NCI-H1417 (cell line): Measurements from ENCODE around the gene SLC17A9.

Source experiments
- DNase-seq, 3 experiments: peaks; one replicate each; lab custom pipeline; 2025; lab: John Stamatoyannopoulos, UW

The SLC17A9 gene

DNA sequence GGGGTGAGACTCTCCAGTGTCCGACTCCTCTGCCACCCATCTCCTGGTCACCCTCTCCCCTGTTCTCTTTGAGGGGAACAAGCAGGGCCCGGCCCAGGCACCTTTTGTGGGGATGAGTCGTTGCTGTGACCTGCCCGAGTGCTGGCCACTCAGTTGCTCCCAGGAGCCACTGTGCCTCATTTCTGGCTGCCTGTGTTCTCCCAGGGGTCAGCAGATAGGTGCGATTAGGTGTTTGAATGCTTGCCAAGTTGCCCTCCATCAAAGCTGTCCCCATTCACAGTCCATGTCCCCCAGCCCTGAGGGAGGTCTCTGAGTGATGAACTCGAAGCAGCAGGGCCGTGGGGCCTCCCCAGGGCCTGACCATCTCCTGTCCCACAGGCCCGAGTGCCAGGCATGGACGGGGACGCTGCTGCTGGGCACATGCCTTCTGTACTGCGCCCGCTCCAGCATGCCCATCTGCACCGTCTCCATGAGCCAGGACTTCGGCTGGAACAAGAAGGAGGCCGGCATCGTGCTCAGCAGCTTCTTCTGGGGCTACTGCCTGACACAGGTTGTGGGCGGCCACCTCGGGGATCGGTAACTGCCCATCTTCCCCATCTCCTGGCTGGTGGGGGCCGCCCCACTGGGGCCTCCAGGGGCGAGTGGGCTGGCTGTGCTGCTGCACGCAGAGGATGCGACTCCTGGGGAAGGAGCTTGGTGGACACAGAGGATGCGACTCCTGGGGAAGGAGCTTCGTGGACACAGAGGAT is 4.1 kb downstream of the SLC17A9 start:
- no peak for DNase-seq

DNA sequence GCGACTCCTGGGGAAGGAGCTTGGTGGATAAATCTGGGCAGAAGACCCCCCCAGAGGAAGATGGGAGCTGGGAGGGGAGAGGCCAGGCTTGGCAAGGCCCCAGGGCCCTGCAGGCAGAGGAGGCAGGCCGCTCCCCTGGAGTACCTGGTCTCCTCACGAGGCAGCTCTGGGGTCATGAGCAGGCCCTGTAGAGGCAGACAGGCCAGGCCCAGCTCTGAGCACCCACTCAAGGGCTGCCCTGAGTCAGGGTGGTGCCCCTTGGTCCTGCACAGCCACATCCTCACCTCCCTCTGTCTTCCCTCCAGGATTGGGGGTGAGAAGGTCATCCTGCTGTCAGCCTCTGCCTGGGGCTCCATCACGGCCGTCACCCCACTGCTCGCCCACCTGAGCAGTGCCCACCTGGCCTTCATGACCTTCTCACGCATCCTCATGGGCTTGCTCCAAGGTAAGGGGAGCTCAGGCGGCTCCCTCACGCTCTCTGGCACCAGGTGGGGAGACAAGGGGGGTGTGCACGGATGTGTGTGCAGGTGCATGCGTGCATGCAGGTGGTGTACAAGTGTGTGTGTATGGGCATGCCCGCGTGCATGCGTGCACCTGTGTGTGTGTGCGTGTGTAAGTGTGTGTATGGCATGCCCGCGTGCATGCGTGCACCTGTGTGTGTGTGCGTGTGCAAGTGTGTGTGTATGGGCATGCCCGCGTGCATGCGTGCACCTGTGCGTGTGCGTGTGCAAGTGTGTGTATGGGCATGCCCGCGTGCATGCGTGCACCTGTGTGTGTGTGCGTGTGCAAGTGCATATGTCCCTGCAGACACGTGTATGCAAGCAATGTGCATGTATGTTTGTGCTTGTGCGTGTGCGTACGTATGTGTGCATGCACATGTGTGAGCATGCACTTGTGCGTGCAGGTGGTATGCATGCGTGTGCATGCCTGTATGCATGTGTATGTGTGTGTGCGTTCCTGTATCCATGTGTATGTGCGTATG is 4.9 kb downstream of the SLC17A9 start:
- no peak for DNase-seq

DNA sequence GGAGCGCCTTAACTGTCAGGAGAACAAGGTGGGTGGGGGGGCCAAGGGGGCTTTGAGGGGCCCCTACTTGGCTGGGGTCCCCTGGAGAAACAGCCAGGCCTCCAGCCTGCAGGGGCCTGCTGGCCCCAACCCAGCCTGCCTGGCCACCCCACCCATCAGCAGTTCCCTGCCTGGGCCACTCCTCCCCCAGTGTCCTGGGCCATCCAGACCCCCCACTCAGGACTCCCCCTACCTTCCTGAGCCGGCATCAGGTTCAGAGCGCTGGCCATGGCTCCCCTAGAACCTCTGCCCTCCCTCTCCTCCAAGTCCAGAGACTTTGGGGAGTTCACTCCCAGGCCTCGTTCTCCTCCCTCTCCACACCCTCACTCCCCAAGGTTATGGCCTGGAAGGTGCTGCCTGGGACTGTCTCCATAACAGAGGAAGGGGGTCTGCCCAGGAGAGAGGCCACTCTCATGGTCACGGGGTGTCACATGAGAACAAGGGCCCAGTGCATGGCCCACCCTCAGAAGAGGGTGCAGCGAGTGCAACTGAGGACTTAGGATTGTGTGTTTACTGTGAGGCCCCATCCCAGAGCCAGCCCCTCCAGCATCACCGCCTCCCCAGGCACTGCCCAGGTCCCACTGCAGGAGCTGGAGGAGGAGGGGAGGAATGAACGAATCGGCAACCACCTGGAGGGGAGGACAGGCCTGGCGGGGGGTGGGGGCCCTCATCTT is 6.0 kb downstream of the SLC17A9 start:
- DNase-seq = no peak

DNA sequence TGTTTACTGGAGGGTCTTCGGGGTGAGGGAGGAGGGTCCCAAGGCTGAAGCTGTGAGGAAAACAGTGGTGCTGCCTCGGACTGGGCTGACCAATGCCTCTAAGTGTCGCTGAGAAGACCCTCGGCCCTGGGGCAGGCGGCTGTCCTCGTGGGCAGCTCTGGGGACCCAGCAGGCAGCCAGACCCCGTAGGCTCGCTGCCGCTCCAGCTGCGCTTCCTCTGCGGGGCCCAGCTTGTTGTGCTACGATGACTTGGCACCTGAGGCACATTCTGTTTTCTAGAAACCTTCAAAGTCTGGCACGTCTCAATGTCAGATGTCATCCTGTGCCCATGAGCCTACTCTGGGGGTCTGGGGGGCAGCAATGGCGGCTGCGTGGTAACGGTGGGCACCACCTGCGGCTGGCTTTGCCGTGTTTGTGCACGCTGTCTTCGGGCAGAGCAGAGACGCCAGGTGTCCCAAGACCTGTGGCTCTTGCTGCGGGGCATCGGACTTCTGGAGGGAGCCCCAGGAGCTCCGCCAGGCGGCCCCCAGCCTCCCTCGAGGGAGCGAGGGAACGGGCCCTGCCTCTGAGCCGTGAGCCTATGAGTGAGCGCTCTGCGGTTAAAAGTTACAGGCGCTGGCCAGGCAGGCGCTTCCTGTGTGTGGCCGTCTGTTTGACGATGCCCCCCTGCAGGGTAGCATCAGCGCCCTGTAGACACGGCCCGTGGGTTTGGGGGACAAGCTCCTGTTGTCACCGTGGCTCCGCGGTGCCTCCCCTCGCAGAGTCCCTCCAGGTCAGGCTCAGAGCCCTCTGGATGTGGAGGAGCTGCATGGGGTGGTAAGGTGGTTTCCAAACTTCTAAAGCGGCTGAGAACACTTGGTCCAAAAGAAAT is 6.8 kb downstream of the SLC17A9 start:
- DNase-seq = no peak

DNA sequence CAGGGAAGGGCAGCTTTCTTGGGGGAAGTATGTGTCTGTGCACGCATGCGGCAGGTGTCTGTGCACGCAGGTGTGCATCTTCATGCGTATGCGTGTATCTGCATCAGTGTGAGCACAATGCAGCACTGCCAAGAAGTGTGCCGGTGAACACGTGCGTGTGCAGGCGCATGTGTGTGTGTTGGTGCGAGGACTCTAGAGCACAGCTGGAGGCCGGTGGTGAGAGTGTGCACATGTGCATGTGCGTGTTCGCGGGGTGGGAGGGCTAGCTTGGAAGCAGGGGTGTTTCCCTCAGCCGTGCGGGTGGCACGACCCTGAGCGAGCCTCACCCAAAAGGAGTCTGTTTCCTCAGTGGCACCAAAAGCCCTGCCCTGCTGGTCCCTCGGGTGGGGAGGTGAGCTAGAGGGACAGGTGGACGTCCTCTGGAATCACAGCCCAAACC is 7.5 kb downstream of the SLC17A9 start:
- DNase-seq = no peak

DNA sequence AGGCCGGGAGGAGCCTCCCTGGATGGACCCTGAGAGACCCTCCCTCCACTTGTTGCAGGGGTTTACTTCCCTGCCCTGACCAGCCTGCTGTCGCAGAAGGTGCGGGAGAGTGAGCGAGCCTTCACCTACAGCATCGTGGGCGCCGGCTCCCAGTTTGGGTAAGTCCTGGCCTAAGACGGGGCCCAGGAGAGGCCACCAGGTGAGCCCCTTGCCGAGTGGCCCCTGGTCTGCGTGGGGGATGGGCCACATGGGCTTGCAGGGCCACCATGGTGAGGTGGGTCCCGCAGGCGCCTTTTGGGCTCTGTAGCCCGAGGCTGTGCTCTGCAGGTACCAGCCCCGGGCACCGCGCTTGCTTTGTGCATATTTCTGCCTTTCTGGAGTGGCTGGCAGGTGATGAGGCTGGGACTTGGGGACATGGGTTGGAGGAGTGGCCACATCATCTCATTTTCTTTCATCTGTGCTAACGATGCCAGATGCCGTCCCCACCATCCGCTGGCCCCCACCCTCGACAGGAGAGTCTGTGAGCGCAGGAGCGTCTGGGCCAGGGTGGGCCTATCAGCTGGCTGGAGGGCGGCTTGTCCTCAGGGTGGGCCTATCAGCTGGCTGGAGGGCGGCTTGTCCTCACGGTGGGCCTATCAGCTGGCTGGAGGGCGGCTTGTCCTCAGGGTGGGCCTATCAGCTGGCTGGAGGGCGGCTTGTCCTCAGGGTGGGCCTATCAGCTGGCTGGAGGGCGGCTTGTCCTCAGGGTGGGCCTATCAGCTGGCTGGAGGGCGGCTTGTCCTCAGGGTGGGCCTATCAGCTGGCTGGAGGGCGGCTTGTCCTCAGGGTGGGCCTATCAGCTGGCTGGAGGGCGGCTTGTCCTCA is 8.2 kb downstream of the SLC17A9 start:
- DNase-seq = peak in 1 of 3 experiments; percentile 24

DNA sequence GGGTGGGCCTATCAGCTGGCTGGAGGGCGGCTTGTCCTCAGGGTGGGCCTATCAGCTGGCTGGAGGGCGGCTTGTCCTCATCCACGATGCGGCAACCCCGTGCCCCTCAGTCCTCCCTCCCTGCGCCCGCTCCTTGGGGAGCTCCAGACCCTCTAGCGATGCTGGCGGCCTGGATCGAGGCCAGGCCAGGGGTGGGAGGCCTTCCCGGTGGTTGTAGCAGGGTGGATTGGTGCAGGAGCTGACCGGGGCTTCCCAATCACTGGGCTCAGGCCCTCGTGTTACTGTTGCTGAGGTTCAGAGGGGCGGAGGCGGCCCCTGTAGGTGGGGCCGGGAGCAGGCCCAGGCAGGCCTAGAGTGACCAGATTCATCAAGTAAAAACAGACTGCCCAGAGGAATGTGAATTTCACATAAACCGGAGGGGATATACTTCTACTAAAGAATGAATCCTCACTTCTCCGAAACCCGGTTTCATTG is 8.8 kb downstream of the SLC17A9 start:
- DNase-seq = no peak

DNA sequence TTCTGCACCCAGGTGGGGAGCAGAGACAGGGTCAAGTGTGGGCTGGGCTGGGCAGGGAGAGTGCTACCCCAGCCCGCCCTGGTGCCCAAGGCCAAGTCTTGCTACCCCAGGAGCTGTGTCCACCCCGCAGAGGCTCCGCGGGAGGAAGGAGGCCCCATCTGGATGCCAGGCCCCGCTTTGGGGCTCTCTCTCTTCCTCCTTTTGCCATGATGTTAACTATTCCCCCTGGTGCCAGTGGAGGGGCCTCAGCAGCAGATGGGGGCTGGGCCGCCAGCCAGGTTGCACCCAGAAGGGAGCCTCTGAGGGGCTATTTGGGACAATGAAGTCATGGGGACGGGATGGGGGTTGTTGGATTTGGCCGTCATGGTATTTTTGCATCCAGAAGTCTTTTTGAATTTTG is 9.3 kb downstream of the SLC17A9 start:
- DNase-seq = no peak

DNA sequence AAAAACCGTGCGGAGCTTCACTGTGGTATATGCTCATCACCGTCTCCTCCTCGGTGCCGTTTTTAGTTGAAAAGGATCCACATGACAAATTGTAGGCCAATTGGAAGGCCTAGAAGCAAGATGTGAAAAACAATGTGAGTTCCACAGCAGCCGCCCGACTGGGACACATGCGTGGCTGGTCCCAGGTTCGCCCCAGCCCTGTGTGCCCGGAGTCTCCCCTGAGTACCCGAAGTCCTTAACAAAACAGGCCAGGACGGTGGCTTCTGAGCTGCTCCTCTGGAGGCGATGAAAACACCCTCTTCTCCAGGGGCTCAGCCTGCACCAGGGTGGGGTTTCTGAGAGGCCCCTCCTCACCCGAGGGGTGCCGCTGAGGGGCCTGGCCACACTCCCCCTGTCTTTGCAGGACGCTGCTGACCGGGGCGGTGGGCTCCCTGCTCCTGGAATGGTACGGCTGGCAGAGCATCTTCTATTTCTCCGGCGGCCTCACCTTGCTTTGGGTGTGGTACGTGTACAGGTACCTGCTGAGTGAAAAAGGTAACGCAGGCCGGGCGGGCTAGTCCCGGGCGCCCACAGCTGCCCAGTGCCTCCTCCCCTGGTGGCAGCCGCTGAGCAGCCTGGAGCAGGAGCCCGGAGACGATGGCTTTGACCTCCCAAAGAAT is 9.8 kb downstream of the SLC17A9 start:
- no peak for DNase-seq

DNA sequence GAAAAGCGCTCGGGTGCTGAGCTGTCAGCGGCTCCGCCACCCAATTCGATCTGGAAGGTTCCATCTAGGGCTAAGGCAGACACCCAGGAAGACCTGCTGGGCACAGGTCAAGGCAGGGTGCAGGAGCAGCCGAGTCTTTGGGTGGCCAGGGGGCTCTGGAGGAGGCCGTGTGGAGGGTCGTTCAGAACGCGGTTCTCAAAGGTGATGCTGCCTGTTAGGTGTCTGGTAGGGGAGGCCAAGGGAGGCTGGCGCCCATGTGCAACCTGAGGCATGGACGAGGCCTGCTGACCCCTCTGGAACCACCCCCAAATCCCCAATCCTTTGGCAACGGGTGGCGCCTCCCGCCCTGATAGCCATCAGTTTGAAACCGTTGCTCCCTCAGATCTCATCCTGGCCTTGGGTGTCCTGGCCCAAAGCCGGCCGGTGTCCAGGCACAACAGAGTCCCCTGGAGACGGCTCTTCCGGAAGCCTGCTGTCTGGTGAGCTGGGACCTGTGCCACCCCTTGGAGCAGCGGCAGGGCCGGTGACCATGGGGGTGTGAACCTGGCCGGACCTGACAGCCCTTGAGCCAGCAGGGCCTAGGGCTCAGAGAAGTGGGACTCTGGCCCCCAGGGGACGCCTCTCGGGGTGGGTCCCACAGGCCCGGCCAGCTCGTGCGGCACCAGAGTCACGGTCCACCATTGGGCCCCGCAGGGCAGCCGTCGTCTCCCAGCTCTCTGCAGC is 10.5 kb downstream of the SLC17A9 start:
- no peak for DNase-seq

DNA sequence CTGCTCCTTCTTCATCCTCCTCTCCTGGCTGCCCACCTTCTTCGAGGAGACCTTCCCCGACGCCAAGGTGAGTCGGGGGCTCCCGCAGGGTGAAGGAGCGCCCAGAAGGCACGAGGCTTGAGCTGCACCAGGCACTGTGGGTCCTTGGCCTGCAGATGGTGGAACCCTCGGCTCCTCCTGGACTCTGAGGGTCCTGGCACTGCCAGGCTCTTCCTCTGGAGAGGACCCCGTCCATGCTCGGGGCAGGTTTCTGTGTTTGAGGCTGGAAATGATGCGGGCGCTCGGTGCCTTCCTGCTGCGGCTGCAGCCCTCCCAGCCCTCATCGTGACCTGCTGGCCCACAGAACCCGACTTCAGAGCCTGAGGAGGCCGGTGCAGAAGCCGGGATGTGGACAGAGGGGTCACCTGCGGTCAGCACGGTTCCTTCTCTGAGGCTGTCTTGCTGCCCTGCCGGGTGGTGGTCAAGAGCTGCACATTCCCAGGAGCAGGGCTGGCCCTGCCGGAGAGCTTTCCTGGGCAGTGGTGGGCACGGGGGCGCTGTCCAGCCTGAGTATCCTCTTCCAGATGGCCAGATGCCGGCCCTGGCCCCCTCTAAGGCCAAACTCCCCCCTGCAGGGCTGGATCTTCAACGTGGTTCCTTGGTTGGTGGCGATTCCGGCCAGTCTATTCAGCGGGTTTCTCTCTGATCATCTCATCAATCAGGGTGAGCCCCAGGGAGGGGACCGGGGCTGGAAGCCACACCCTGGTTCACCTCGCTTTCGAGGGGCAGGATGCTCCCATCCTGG is 11.3 kb downstream of the SLC17A9 start:
- DNase-seq = no peak

DNA sequence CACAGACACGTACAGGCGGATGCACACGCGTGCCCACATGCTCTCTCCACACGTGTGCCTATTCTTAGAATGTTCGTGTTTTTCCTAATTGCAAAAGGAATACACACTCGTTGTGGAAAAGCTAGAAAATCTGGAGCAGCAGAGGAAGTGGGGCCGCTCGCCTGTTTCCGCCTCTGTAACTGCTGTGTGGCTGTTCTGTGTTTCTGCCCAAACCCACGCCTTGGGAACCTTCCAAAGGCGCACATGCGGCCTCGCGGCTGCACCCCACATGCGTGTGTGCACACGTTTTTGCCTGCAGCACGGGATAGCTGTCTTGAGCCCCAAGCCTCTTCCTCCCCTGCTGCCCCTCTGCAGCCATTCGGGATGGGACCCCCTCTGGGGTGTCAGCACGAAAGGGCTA is 12.2 kb downstream of the SLC17A9 start:
- no peak for DNase-seq

DNA sequence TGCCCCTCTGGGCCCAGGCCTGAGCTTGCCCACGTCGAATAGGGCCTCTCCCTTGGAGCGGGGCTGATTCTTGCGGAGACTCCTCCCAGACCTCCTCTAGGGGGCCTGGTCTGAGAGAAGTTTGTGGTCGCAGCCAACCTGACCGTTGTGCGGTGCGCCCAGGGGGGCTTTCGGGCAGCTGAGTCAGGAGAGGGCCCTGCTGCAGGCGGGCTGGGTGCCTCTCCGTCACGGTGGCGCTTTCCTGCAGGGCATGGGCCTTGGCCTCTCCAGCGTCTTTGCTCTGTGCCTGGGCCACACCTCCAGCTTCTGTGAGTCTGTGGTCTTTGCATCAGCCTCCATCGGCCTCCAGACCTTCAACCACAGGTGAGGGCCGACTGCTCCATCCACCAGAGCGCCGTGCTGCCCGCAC is 12.9 kb downstream of the SLC17A9 start:
- DNase-seq = no peak

DNA sequence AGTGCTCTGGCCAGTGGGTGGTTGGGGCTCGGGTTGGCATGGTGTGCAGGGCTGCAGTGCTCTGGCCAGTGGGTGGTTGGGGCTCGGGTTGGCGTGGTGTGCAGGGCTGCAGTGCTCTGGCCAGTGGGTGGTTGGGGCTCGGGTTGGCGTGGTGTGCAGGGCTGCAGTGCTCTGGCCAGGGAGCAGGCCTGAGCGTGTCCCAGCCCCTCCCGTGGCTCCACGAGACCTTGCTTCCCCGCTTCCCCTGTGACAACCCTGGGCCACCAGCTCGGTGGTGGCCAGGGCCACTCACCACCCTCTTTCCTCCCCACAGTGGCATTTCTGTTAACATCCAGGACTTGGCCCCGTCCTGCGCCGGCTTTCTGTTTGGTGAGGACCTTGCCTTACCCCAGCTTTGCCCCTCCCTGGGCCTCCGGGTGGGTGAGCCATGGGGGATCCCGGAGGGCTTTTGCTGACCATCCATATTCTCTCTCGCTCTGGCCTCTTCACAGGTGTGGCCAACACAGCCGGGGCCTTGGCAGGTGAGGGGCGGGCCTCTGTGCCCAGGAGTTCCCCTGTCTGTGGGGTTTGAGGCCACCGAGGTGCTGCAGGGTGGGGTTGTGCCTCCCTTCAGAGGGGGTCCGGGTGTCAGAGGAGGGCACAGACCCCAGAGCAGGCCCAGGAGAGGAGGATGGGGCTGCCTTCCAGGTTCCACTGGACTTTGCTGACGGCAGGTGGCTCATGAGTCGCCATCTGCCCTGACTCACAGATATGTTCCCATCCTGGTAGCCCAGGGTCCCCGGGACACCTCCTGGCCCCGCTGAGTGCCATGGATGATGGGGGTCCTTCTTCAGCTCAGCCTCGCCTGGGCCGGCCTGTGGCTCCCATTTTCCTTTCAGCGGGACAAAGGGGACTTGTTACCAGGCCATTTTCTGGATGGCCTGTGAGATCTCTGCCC is 14.0 kb downstream of the SLC17A9 start:
- DNase-seq = no peak

DNA sequence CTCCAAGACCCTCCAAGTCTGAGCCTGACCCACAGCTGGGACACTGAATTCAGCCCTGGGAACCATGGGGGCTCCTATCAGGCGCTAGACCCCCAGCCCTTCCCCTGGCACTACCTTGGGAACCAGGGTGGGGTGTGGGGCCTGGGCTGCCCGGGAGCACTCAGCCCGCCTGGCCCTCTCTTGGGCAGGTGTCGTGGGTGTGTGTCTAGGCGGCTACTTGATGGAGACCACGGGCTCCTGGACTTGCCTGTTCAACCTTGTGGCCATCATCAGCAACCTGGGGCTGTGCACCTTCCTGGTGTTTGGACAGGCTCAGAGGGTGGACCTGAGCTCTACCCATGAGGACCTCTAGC is 14.6 kb downstream of the SLC17A9 start:
- DNase-seq = no peak

DNA sequence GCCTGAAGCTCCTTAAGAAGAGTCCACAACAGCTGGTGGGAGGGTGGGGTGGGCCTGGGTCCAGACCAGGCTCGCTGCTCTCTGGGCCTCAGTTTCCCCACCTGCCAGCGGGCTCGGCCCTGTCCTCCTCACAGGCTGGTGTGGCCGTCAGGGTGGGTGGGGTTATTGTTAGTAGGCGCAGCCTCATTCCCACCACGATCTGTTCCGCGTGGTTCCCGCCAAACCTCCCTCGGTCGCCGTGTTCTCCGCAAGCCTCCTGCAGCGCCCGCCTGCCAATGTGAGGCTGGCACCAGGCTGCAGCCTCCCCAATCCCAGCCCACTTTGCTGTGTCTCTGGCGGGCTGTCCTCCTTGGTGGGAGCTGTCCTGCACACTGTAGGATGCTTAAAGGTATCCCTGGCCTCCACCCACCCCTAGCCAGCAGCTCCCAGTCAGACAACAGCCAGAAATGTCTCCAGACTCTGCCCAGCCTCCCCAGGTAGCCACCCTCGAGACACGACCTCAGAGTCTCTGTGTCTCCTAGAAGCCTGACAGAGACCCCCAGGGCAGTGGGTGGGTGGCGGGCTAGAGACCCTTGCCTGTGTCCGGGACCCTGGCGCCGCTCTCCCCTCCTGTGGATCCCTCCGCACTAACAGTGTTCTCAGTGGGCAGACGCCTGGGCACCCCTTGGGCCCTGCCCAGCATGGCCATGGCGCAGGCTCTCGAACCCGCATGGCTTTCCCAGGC is 15.3 kb downstream of the SLC17A9 start:
- no peak for DNase-seq
